Kidney capillary endothelial cell (primary cell): ENCODE data around the gene PDCD5.
"Not testable (repeated sequence)": the region's sequence is repeated elsewhere in the genome, so short reads cannot be mapped to it uniquely, and the experiment has no call there.

Experiments used
- DNase-seq: peaks from one replicate; pipeline ENCODE4 v3.0.0-alpha.2; 2018; ENCODE audit warnings: low spot score

Gene PDCD5

GRCh38 chr19:32576790-32577189 is 4.2 kb upstream of the PDCD5 start:
- no peak for DNase-seq

GRCh38 chr19:32580353-32580900 is 563 bp upstream of the PDCD5 start:
- no peak for DNase-seq

- DNase-seq = peak; percentile 26
Observed at GRCh38 chr19:32581705-32582179, 752 bp downstream of the PDCD5 start.

- not testable (repeated sequence) for DNase-seq
Observed at GRCh38 chr19:32587747-32588504, 6.9 kb downstream of the PDCD5 start.

GRCh38 chr19:32594021-32594420 is 13.0 kb downstream of the PDCD5 start:
- DNase-seq = no peak

GRCh38 chr19:32595491-32595890 is 14.5 kb downstream of the PDCD5 start:
- DNase-seq = no peak

GRCh38 chr19:32598022-32598421 is 17.0 kb downstream of the PDCD5 start:
- no peak for DNase-seq

GRCh38 chr19:32599258-32599657 is 18.3 kb downstream of the PDCD5 start:
- DNase-seq = no peak

- peak; percentile 62 for DNase-seq
Observed at GRCh38 chr19:32599736-32600157, 18.8 kb downstream of the PDCD5 start.

- DNase-seq = no peak
Observed at GRCh38 chr19:32603961-32604360, 23.0 kb downstream of the PDCD5 start.

GRCh38 chr19:32605544-32605943 is 24.6 kb downstream of the PDCD5 start:
- DNase-seq = no peak

GRCh38 chr19:32606289-32606688 is 25.3 kb downstream of the PDCD5 start:
- DNase-seq = no peak

- no peak for DNase-seq
Observed at GRCh38 chr19:32607479-32607878, 26.5 kb downstream of the PDCD5 start.

- DNase-seq = no peak
Observed at GRCh38 chr19:32611161-32611560, 30.2 kb downstream of the PDCD5 start.

GRCh38 chr19:32613008-32613407 is 32.0 kb downstream of the PDCD5 start:
- DNase-seq = no peak

GRCh38 chr19:32614916-32615315 is 33.9 kb downstream of the PDCD5 start:
- no peak for DNase-seq

GRCh38 chr19:32615569-32615968 is 34.6 kb downstream of the PDCD5 start:
- no peak for DNase-seq

GRCh38 chr19:32619051-32619685 is 38.2 kb downstream of the PDCD5 start:
- no peak for DNase-seq

GRCh38 chr19:32622002-32622401 is 41.0 kb downstream of the PDCD5 start:
- DNase-seq = no peak

GRCh38 chr19:32624410-32624809 is 43.4 kb downstream of the PDCD5 start:
- no peak for DNase-seq

GRCh38 chr19:32626969-32627368 is 46.0 kb downstream of the PDCD5 start:
- DNase-seq = no peak

GRCh38 chr19:32627714-32628270 is 46.8 kb downstream of the PDCD5 start:
- no peak for DNase-seq

- no peak for DNase-seq
Observed at GRCh38 chr19:32630338-32630737, 49.3 kb downstream of the PDCD5 start.
